GM12878 (cell line): ENCODE results near the gene MTFR1L. TPM values are rescaled to one million over a fixed set of nuclear protein-coding genes. Genes with fewer than 3 reads are reported as not detected.
A peak's percentile ranks its signal among the peaks of the same experiment; 100 is the strongest.

Experiments
- ASH2L ChIP-seq: fragments of 300-600, 200-600 bp; sonication (generic); IDR thresholded peaks from 2 replicates; pipeline ENCODE4 v1.6.1; 2017; ENCODE audit warnings: low read depth, mild to moderate bottlenecking, borderline replicate concordance
- BACH1 ChIP-seq: fragments of 450-650 bp; IDR thresholded peaks from 2 replicates; pipeline ENCODE4 v1.6.1; 2017; ENCODE audit warnings: mild to moderate bottlenecking, borderline replicate concordance
- BMI1 ChIP-seq: fragments of 450-650 bp; IDR thresholded peaks from 2 replicates; pipeline ENCODE4 v1.6.1; 2016; ENCODE audit warnings: mild to moderate bottlenecking, moderate library complexity, borderline replicate concordance
- CHD2 ChIP-seq: IDR thresholded peaks from 2 replicates; pipeline ENCODE4 v1.6.1; 2011; ENCODE audit warnings: low read depth, low read length, improper control_type of control experiment, borderline replicate concordance
- CREB1 ChIP-seq: IDR thresholded peaks from 2 replicates; pipeline ENCODE4 v1.6.1; 2012; ENCODE audit warnings: low read depth, mild to moderate bottlenecking, inconsistent platforms
- CREM ChIP-seq: IDR thresholded peaks from 2 replicates; pipeline ENCODE4 v1.6.1; 2014; ENCODE audit warnings: antibody characterized with exemption, low read depth
- EED ChIP-seq: sonication (generic); IDR thresholded peaks from 2 replicates; pipeline ENCODE4 v1.6.1; 2016; ENCODE audit warnings: antibody characterized with exemption, low read depth
- EGR1 ChIP-seq, 2 experiments: IDR thresholded peaks; 1 replicate in 1 of 2; 2 replicates in 1 of 2; pipeline ENCODE4 v1.6.1; 2011 to 2012; ENCODE audit warnings: low read depth in 2 of 2, low read length in 2 of 2, borderline replicate concordance in 1 of 2, mild to moderate bottlenecking in 1 of 2, moderate library complexity in 1 of 2
- FOXK2 ChIP-seq: fragments of 450-650 bp; IDR thresholded peaks from 2 replicates; pipeline ENCODE4 v1.6.1; 2017; ENCODE audit warnings: mild to moderate bottlenecking, moderate library complexity
- HCFC1 ChIP-seq: fragments of 150-350 bp; IDR thresholded peaks from 2 replicates; pipeline ENCODE4 v1.6.1; 2014; ENCODE audit warnings: low read length
- JUND ChIP-seq: IDR thresholded peaks from 2 replicates; pipeline ENCODE4 v1.6.1; 2012; ENCODE audit warnings: low read depth, mild to moderate bottlenecking, low read length, improper control_type of control experiment, moderate library complexity
- PML ChIP-seq: IDR thresholded peaks from 2 replicates; pipeline ENCODE4 v1.6.1; 2012; ENCODE audit warnings: low read length, inconsistent platforms
- POLR2A ChIP-seq: IDR thresholded peaks from 2 replicates; pipeline ENCODE4 v1.6.1; 2011; ENCODE audit warnings: low read depth, mild to moderate bottlenecking, low read length
- RBBP5 ChIP-seq: fragments of 200-600 bp; sonication (generic); conservative IDR thresholded peaks from 2 replicates; pipeline ENCODE4 v1.6.1; 2016
- RELA ChIP-seq: fragments of 450-650 bp; IDR thresholded peaks from 2 replicates; pipeline ENCODE4 v1.8.0; 2014; ENCODE audit warnings: borderline replicate concordance; ENCODE audit not compliant: partially characterized antibody
- RUNX3 ChIP-seq: IDR thresholded peaks from 2 replicates; pipeline ENCODE4 v1.6.1; 2012; ENCODE audit warnings: low read length, inconsistent platforms
- STAT1 ChIP-seq: fragments of 450-650 bp; conservative IDR thresholded peaks from 2 replicates; pipeline ENCODE4 v1.6.1; 2014; ENCODE audit warnings: antibody characterized with exemption, mild to moderate bottlenecking
- ZNF207 ChIP-seq: fragments of 450-650 bp; IDR thresholded peaks from 2 replicates; pipeline ENCODE4 v1.6.1; 2014; ENCODE audit warnings: antibody characterized with exemption, mild to moderate bottlenecking, borderline replicate concordance
- polyA plus RNA-seq, 11 experiments: library from polyadenylated mRNA; depleted of rRNA in 4 of 11; unstranded in 6 of 11; stranded (reverse) in 5 of 11; fragments of >200 nt; fragmentation: Nextera tagmentation in 4 of 11; fragmentation: Illumina TruSeq in 1 of 11; extraction: Ambion mirVana in 4 of 11; extraction: Trizol in 1 of 11; gene quantifications; 1 replicate in 1 of 11; 2 replicates in 10 of 11; pipeline versions ENCODE4 v1.2.1 to v1.2.3, GENCODE V29; 2011 to 2016; ENCODE audit warnings: inconsistent platforms in 2 of 11, missing spikeins in 2 of 11, low read depth in 1 of 11
- total RNA-seq, 4 experiments: library from RNA; depleted of rRNA in 3 of 4; stranded (reverse); fragments of >200 nt in 3 of 4; fragmentation: Illumina TruSeq in 1 of 4; extraction: Trizol in 1 of 4; gene quantifications; 2 replicates each; pipeline versions ENCODE4 v1.2.1 to v1.2.3, GENCODE V29; 2013 to 2021
- TF ChIP-seq, protein P1 (sequence below): IDR thresholded peaks from 2 replicates; pipeline ENCODE4 v1.6.1; 2012; ENCODE audit warnings: mild to moderate bottlenecking, low read depth, low read length
- TF ChIP-seq, protein P2 (sequence below): IDR thresholded peaks from 2 replicates; pipeline ENCODE4 v1.6.1; 2012; ENCODE audit warnings: low read depth, low read length, improper control_type of control experiment
- TF ChIP-seq, protein P3 (sequence below): fragments of 450-650 bp; conservative IDR thresholded peaks from 2 replicates; pipeline ENCODE4 v1.6.1; 2017; ENCODE audit warnings: mild to moderate bottlenecking, moderate library complexity
- TF ChIP-seq, protein P4 (sequence below): fragments of 450-650 bp; IDR thresholded peaks from 2 replicates; pipeline ENCODE4 v1.6.1; 2017; ENCODE audit warnings: mild to moderate bottlenecking, low read depth, inconsistent platforms; ENCODE audit not compliant: poor library complexity, severe bottlenecking

Gene MTFR1L
- total and polyA plus RNA-seq, 10 of the 15 experiments (the other 5 are each of a cell fraction or from before 2014, with no cell fraction given) = 16.9 to 44.2 (median 30.3) TPM

DNA sequence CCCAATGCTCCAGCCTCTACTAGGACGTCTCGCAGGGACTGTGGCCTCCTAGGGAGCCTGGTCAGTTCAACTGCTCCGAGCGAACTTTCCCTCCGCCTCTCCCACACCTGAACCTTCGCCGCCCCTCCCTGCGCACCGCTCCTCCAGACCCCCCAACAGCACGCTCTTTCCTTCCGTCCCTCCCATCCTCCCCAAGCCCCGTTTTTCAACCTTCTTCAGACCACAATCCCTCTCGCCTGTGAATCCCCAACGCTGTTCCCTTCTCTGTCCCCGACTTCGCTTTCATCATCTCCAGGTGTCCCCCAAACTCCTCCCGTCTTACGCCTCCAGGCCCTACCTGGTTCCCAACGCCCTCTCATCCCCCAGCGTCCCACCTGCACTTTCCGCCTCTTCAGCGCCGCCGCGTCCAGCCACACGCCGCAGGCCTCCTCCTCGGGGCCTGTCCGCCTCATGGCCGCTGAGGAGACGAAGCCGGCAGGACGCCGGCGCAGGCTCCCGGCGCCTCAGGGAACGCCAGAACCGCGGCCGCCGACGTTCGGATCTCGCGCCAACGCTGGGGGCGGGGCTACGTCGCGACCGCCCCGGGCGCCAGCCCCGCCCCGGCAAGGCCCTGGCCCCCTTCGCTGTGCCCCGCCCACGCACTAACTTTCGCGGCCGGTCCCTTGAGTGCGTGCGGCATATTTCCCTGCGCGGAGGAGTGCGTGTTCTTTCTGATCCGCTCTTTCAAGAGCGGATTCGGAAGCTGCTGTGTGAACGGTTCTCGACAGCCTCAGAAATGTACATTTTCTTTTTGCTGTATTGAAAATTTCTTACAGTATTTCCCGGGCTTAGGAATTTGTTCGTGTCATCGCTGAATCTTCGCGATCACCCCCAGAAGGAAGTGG lies 39.4 kb downstream of the MTFR1L start, which contains the start of gene AUNIP (continued):
- TF ChIP-seq, protein P1, sequence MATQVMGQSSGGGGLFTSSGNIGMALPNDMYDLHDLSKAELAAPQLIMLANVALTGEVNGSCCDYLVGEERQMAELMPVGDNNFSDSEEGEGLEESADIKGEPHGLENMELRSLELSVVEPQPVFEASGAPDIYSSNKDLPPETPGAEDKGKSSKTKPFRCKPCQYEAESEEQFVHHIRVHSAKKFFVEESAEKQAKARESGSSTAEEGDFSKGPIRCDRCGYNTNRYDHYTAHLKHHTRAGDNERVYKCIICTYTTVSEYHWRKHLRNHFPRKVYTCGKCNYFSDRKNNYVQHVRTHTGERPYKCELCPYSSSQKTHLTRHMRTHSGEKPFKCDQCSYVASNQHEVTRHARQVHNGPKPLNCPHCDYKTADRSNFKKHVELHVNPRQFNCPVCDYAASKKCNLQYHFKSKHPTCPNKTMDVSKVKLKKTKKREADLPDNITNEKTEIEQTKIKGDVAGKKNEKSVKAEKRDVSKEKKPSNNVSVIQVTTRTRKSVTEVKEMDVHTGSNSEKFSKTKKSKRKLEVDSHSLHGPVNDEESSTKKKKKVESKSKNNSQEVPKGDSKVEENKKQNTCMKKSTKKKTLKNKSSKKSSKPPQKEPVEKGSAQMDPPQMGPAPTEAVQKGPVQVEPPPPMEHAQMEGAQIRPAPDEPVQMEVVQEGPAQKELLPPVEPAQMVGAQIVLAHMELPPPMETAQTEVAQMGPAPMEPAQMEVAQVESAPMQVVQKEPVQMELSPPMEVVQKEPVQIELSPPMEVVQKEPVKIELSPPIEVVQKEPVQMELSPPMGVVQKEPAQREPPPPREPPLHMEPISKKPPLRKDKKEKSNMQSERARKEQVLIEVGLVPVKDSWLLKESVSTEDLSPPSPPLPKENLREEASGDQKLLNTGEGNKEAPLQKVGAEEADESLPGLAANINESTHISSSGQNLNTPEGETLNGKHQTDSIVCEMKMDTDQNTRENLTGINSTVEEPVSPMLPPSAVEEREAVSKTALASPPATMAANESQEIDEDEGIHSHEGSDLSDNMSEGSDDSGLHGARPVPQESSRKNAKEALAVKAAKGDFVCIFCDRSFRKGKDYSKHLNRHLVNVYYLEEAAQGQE = 0 out of 2 replicates have a peak, but pooled peaks have one; percentile 24
- peak; percentile 36; the same call in 1 of the 2 replicates for TF ChIP-seq CREB1
- 0 out of 2 replicates have a peak, but pooled peaks have one; percentile 53 for TF ChIP-seq CHD2
- peak; percentile 58; the same call in 1 of the 2 replicates for TF ChIP-seq CREM
- TF ChIP-seq STAT1 = 0 out of 2 replicates have a peak, but pooled peaks have one; percentile 56
- peak; percentile 14; the same call in 1 of the 2 replicates for TF ChIP-seq HCFC1
- TF ChIP-seq EGR1 (IDR thresholded peaks at IDR 0.05; ENCODE audit: borderline replicate concordance in 1 of 2, low read depth in 2 of 2, low read length in 2 of 2) = peak; percentile 79 to 99
- TF ChIP-seq ASH2L = no peak
- TF ChIP-seq PML = peak; percentile 95; the same call in 1 of the 2 replicates
- TF ChIP-seq, protein P2, sequence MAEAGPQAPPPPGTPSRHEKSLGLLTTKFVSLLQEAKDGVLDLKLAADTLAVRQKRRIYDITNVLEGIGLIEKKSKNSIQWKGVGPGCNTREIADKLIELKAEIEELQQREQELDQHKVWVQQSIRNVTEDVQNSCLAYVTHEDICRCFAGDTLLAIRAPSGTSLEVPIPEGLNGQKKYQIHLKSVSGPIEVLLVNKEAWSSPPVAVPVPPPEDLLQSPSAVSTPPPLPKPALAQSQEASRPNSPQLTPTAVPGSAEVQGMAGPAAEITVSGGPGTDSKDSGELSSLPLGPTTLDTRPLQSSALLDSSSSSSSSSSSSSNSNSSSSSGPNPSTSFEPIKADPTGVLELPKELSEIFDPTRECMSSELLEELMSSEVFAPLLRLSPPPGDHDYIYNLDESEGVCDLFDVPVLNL = peak; percentile 95
- TF ChIP-seq POLR2A = peak; percentile 85
- peak; percentile 39 for TF ChIP-seq RELA
- peak; percentile 63; the same call in 1 of the 2 replicates for TF ChIP-seq ZNF207
- TF ChIP-seq, protein P3, sequence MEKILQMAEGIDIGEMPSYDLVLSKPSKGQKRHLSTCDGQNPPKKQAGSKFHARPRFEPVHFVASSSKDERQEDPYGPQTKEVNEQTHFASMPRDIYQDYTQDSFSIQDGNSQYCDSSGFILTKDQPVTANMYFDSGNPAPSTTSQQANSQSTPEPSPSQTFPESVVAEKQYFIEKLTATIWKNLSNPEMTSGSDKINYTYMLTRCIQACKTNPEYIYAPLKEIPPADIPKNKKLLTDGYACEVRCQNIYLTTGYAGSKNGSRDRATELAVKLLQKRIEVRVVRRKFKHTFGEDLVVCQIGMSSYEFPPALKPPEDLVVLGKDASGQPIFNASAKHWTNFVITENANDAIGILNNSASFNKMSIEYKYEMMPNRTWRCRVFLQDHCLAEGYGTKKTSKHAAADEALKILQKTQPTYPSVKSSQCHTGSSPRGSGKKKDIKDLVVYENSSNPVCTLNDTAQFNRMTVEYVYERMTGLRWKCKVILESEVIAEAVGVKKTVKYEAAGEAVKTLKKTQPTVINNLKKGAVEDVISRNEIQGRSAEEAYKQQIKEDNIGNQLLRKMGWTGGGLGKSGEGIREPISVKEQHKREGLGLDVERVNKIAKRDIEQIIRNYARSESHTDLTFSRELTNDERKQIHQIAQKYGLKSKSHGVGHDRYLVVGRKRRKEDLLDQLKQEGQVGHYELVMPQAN = peak; percentile 99
- TF ChIP-seq, protein P4, sequence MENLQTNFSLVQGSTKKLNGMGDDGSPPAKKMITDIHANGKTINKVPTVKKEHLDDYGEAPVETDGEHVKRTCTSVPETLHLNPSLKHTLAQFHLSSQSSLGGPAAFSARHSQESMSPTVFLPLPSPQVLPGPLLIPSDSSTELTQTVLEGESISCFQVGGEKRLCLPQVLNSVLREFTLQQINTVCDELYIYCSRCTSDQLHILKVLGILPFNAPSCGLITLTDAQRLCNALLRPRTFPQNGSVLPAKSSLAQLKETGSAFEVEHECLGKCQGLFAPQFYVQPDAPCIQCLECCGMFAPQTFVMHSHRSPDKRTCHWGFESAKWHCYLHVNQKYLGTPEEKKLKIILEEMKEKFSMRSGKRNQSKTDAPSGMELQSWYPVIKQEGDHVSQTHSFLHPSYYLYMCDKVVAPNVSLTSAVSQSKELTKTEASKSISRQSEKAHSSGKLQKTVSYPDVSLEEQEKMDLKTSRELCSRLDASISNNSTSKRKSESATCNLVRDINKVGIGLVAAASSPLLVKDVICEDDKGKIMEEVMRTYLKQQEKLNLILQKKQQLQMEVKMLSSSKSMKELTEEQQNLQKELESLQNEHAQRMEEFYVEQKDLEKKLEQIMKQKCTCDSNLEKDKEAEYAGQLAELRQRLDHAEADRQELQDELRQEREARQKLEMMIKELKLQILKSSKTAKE = peak; percentile 34
- peak; percentile 75 for TF ChIP-seq FOXK2
- TF ChIP-seq EED = peak; percentile 20
- TF ChIP-seq JUND = peak; percentile 26; the same call in 1 of the 2 replicates
- TF ChIP-seq BACH1 = peak; percentile 92
- no peak for TF ChIP-seq BMI1
- no peak for TF ChIP-seq RBBP5
- no peak; the same call in 1 of the 2 replicates for TF ChIP-seq RUNX3
